Measurements from ENCODE around the gene STARD3NL.
"Not testable (repeated sequence)": the region's sequence is repeated elsewhere in the genome, so short reads cannot be mapped to it uniquely, and the experiment has no call there.

STARD3NL gene

GRCh38 chr7:38235606-38236005 lies 57.6 kb downstream of the STARD3NL start:
- Histone ChIP-seq H3K27ac (ENCODE audit: extremely low read depth, low read depth, low read length) (no peak overlapping the region), H3K36me3 (ENCODE audit: control insufficient read depth in 2 of 2, insufficient read depth in 1 of 2, low read length in 2 of 2) (no peaks in the 10 kb centered on the region), H3K9me3 (ENCODE audit: control insufficient read depth, insufficient read depth, low read depth, low read length) (no peaks in the 10 kb centered on the region), H3K4me1 (ENCODE audit: control insufficient read depth, insufficient read depth, low read length) (no peaks in the 10 kb centered on the region), H3K4me3 (ENCODE audit: low read depth, low read length) (no peak overlapping the region)
- ChIA-PET POLR2A (no interaction called here), CTCF (interaction anchor here (1.2 to 1.9 kb wide), 3 partner anchors 12 to 100 kb away, joined by 3 to 10 read pairs (median 9); no protein-coding TSS in a partner anchor)
- TF ChIP-seq ZNF501 (tag by site-specific recombination; IDR thresholded peaks at IDR 0.05) (no peak), ZNF174 (tag by site-specific recombination; IDR thresholded peaks at IDR 0.05) (no peak), TRIM28 (IDR thresholded peaks at IDR 0.05; ENCODE audit: borderline replicate concordance, low read length) (no peak), ZNF121 (tag by site-specific recombination; IDR thresholded peaks at IDR 0.05) (no peak), YY1 (tag by site-specific recombination; IDR thresholded peaks at IDR 0.05) (no peak), KLF8 (tag by site-specific recombination; IDR thresholded peaks at IDR 0.05) (no peak), ZNF544 (tag by site-specific recombination; IDR thresholded peaks at IDR 0.05) (no peak), ZNF112 (tag by site-specific recombination; IDR thresholded peaks at IDR 0.05) (no peak)

- POLR2A ChIA-PET; H3K27ac ChIP-seq (ENCODE audit: extremely low read depth, low read depth, low read length); H3K36me3 ChIP-seq (ENCODE audit: control insufficient read depth in 2 of 2, insufficient read depth in 1 of 2, low read length in 2 of 2); H3K9me3 ChIP-seq (ENCODE audit: control insufficient read depth, insufficient read depth, low read depth, low read length); H3K4me3 ChIP-seq (ENCODE audit: low read depth, low read length); H3K4me1 ChIP-seq (ENCODE audit: control insufficient read depth, insufficient read depth, low read length); CTCF ChIA-PET: not testable (repeated sequence)
Measured at GRCh38 chr7:38239129-38239528, 61.1 kb downstream of the STARD3NL start.

- Histone ChIP-seq H3K4me3 (ENCODE audit: low read depth, low read length) (no peak overlapping the region), H3K9me3 (ENCODE audit: control insufficient read depth, insufficient read depth, low read depth, low read length) (no peaks in the 10 kb centered on the region), H3K4me1 (ENCODE audit: control insufficient read depth, insufficient read depth, low read length) (no peaks in the 10 kb centered on the region), H3K36me3 (ENCODE audit: control insufficient read depth in 2 of 2, insufficient read depth in 1 of 2, low read length in 2 of 2) (no peaks in the 10 kb centered on the region), H3K27ac (ENCODE audit: extremely low read depth, low read depth, low read length) (no peak overlapping the region)
- ChIA-PET POLR2A (no interaction called here), CTCF (interaction anchor here (0.6 kb wide), 1 partner anchor 94 kb away, joined by 3 read pairs; no protein-coding TSS in a partner anchor)
- TF ChIP-seq KLF16 (tag by site-specific recombination; IDR thresholded peaks at IDR 0.05) (no peak), ZNF768 (tag by site-specific recombination; IDR thresholded peaks at IDR 0.05) (no peak), ZNF121 (tag by site-specific recombination; IDR thresholded peaks at IDR 0.05) (no peak), BCL11A (tag by site-specific recombination; IDR thresholded peaks at IDR 0.05; ENCODE audit: low read depth) (no peak), PRDM10 (tag by site-specific recombination; IDR thresholded peaks at IDR 0.05) (no peak), YY2 (tag by site-specific recombination; IDR thresholded peaks at IDR 0.05) (no peak), ZNF324 (tag by site-specific recombination; IDR thresholded peaks at IDR 0.05) (no peak), SCRT2 (tag by site-specific recombination; IDR thresholded peaks at IDR 0.05) (no peak), ZNF530 (tag by site-specific recombination; IDR thresholded peaks at IDR 0.05; ENCODE audit: low read depth) (no peak), ZNF596 (tag by site-specific recombination; IDR thresholded peaks at IDR 0.05) (no peak), ZNF146 (tag by site-specific recombination; IDR thresholded peaks at IDR 0.05) (no peak), ZFP69B (tag by site-specific recombination; IDR thresholded peaks at IDR 0.05) (no peak), ZBTB7A (tag by site-specific recombination; IDR thresholded peaks at IDR 0.05; ENCODE audit: low read depth) (no peak), ZBTB6 (tag by site-specific recombination; IDR thresholded peaks at IDR 0.05) (no peak), TCF7L2 (IDR thresholded peaks at IDR 0.05; ENCODE audit: borderline replicate concordance, low read depth, low read length) (no peak), ZBTB48 (tag by site-specific recombination; IDR thresholded peaks at IDR 0.05) (no peak), ZNF311 (tag by site-specific recombination; IDR thresholded peaks at IDR 0.05; ENCODE audit: borderline replicate concordance) (no peak), SP3 (tag by site-specific recombination; IDR thresholded peaks at IDR 0.05) (no peak), ZBTB1 (tag by site-specific recombination; IDR thresholded peaks at IDR 0.05) (no peak), ZNF747 (tag by site-specific recombination; IDR thresholded peaks at IDR 0.05) (no peak)
Measured at GRCh38 chr7:38241071-38241470, 63.0 kb downstream of the STARD3NL start.

Data from HEK293 (cell line).